AG20443 (cell line): ENCODE data around the gene ST6GAL2.

Experiments
- DNase-seq: peaks from one replicate; pipeline ENCODE4 v3.0.0; 2012; ENCODE audit warnings: low spot score, mixed read lengths

The ST6GAL2 gene

GRCh38 chr2:106827158-106827557 is 58.8 kb downstream of the ST6GAL2 start:
- no peak for DNase-seq

DNA sequence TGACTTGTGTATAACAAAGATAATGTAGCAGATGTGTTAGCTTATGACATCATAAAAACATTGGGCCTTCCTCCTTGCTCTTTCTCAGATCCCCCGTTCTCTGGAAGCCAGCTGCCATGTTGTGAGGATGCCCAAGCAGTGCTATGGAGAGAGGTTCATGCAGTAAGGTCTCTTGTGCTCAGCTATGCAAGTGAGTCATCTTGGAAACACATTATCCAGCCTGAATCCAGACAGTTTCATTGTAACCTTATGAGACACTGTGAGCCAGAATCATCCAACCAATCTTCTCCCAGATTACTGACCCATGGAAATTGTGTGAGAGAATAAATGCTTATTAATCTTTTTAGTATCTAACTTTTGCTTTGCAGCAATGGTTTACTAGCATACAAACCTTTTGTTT is 60.8 kb downstream of the ST6GAL2 start:
- DNase-seq = no peak

DNA sequence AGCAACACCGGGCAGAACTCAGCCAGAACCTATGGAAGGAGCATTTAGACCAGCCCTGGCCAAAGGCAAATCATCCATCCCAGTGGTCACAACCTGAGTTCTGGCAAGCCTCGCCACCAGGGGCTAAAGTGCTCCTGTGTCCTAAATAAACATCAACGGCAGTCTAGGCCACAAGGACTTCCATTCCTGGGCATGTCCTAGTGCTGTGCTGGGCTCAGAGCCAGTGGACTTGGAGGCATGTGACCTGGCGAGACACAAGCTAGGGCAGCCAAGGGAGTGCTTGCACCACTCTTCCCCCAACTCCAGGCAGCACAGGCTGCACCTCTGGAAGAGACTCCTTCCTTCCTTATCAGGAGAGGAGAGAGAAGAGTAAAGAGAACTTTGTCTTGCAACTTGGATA is 69.0 kb downstream of the ST6GAL2 start:
- DNase-seq = no peak

DNA sequence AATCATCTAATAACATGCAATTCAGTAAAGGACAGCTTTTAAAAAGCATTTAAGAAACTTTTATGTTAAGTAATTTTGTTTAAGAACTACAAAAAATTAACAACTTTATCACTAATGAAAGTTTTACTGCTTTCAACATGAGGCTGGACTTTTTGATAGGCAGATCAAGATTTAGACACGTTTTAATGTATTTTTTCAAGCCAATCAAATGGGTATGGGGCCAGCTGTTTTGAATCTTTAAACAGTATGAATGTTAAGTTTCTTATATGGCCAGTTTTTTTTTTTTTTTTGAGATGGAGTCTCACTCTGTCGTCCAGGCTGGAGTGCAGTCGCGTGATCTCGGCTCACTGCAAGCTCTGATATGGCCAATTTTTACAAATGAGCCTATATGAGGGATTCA is 73.1 kb downstream of the ST6GAL2 start:
- DNase-seq = no peak

- DNase-seq = no peak
Observed at GRCh38 chr2:106812383-106812782, 73.6 kb downstream of the ST6GAL2 start.

GRCh38 chr2:106805716-106806115 is 80.3 kb downstream of the ST6GAL2 start:
- DNase-seq = no peak

DNA sequence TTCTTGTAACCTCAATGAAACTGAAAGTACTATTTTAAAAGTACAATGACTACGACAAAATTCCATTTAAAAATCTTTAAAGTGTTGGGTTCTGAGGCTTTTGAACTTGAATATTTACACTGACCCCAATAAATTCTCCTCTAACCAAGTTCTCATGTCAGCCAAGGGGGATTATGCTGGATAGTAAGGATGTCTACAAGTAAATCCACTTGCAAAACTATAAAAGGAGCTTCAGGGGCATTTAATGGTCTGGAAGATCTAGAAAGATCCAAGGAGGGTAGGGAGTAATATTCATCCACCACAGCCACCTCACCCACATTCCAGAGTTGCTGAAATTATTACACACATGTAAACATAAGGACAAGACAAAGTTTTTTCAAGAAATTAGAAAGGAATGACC is 81.8 kb downstream of the ST6GAL2 start:
- DNase-seq = no peak

GRCh38 chr2:106800976-106801655 is 84.9 kb downstream of the ST6GAL2 start:
- DNase-seq = no peak

DNA sequence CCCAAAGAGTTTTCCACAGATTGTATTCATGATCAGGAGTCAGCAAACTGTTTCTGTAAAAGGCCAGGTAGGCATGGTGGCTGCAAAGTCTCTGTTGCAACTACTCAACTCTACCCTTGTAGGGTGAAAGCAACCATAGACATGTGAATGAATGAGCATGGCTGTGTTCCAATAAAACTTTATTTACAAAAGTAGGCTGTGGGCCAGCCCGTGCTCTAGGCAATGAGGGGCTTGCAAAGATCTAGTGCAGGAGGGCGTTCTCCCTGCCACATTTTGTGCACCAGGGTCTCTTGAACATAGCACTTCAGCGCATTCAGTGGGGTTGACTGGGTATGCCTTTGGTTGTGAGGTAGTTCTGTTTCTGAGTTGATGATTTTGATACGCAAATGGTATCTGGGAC is 85.8 kb downstream of the ST6GAL2 start:
- no peak for DNase-seq

- DNase-seq = no peak
Observed at GRCh38 chr2:106798826-106799552, 87.0 kb downstream of the ST6GAL2 start.

GRCh38 chr2:106797494-106797893 is 88.5 kb downstream of the ST6GAL2 start:
- DNase-seq = no peak

- no peak for DNase-seq
Observed at GRCh38 chr2:106792671-106793070, 93.3 kb downstream of the ST6GAL2 start.

GRCh38 chr2:106789185-106789584 is 96.8 kb downstream of the ST6GAL2 start:
- no peak for DNase-seq

GRCh38 chr2:106782681-106783080 is 103.3 kb downstream of the ST6GAL2 start:
- DNase-seq = no peak

- DNase-seq = no peak
Observed at GRCh38 chr2:106781196-106781595, 104.8 kb downstream of the ST6GAL2 start.

GRCh38 chr2:106771811-106772210 is 114.2 kb downstream of the ST6GAL2 start:
- DNase-seq = no peak

DNA sequence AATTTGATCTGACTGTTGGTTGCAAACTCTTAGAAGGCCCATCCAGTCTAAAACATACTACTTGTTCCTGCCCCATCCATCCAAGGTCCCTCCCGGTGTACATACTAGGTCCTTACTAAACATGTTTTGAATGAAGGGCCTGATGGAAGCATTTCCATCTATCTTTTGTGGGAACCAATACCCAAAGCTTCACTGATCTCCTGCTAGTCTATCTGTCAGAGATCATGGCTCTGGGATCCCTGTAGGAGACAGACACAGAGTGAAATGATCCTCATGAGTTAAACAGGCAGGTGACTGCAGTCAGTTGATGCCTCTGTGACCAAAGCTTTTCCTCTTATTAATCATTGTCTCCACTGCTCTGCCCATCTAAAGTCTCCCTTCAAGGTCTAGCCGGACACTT is 115.0 kb downstream of the ST6GAL2 start:
- no peak for DNase-seq

DNA sequence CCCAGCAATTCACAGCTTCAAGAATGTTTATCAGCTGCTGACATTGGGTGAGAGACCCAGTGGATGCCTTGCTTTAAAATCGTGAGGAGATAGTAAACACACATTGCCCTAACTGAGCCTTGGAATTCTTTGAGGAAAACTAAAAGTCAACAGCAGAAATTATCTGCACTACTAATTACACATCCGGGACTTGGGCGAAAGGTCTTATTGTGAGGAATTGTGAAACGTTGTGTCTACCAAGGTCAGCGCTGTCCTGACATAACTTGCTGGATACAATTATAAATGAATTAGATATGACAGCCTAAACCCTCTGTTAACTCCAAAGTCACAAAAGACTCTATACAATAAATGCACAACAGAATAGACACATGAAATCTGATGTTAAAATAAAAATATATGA is 121.4 kb downstream of the ST6GAL2 start:
- no peak for DNase-seq

- DNase-seq = no peak
Observed at GRCh38 chr2:106759966-106760365, 126.0 kb downstream of the ST6GAL2 start.

- DNase-seq = no peak
Observed at GRCh38 chr2:106758901-106759497, 127.0 kb downstream of the ST6GAL2 start.
